PC-9 (cell line): ENCODE data around the gene PTPN14. TPM values are rescaled to one million over a fixed set of nuclear protein-coding genes. Genes with fewer than 3 reads are reported as not detected.
"Not testable (repeated sequence)": the region's sequence is repeated elsewhere in the genome, so short reads cannot be mapped to it uniquely, and the experiment has no call there.

Experiments used
- BruUV-seq: library from RNA; stranded (reverse); fragments of 400-500 nt; replicated peaks from 2 replicates; lab custom pipeline; 2021; lab: Mats Ljungman, UMichigan
- CTCF ChIA-PET: fragments of 300-600 bp; sonication (Branson Sonifier 250); formaldehyde crosslinking; loops from one replicate; lab custom pipeline; 2022; ENCODE audit warnings: antibody characterized with exemption; lab: Charles Lee
- POLR2A ChIA-PET: fragments of 300-600 bp; sonication (Branson Sonifier 250); formaldehyde crosslinking; loops from one replicate; lab custom pipeline; 2022; ENCODE audit warnings: antibody characterized with exemption; ENCODE audit not compliant: unreplicated experiment; lab: Charles Lee
- DNase-seq, 2 experiments: peaks; one replicate each; pipeline versions ENCODE4 v3.0.0 to v3.0.0-alpha.2; 2015 to 2022; ENCODE audit warnings: mixed read lengths in 1 of 2
- H2AFZ ChIP-seq: fragments of 200-600 bp; sonication (generic); 2 replicates; pipeline ENCODE4 v1.8.1; 2017; ENCODE audit warnings: antibody characterized with exemption
- H3F3A ChIP-seq: fragments of 200-600 bp; sonication (generic); 2 replicates; pipeline ENCODE4 v1.8.1; 2017; ENCODE audit warnings: antibody characterized with exemption, mild to moderate bottlenecking, low read depth; ENCODE audit not compliant: insufficient read depth
- H3K27ac ChIP-seq: fragments of 200-600 bp; sonication (generic); 2 replicates; pipeline ENCODE4 v1.6.1; 2016; ENCODE audit warnings: mixed run types
- H3K27me3 ChIP-seq: fragments of 200-600 bp; sonication (generic); 2 replicates; pipeline ENCODE4 v1.6.1; 2016; ENCODE audit warnings: low read depth, mixed run types; ENCODE audit not compliant: insufficient read depth
- H3K36me3 ChIP-seq: fragments of 200-600 bp; sonication (generic); 2 replicates; pipeline ENCODE4 v1.6.1; 2016; ENCODE audit warnings: low read depth, mixed run types
- H3K4me1 ChIP-seq: fragments of 200-600 bp; sonication (generic); replicated peaks from 2 replicates; pipeline ENCODE4 v1.6.1; 2016; ENCODE audit warnings: mixed run types; ENCODE audit not compliant: insufficient read depth
- H3K4me2 ChIP-seq: fragments of 200-600 bp; sonication (generic); 2 replicates; pipeline ENCODE4 v1.6.1; 2017; ENCODE audit warnings: mixed run types
- H3K4me3 ChIP-seq: fragments of 200-600 bp; sonication (generic); 2 replicates; pipeline ENCODE4 v1.6.1; 2016; ENCODE audit warnings: mixed run types
- H3K79me2 ChIP-seq: fragments of 200-600 bp; sonication (generic); 2 replicates; pipeline ENCODE4 v1.6.1; 2017; ENCODE audit warnings: low read depth, mixed run types
- H3K9me2 ChIP-seq: fragments of 200-600 bp; sonication (generic); 2 replicates; pipeline ENCODE4 v1.8.1; 2017; ENCODE audit warnings: mild to moderate bottlenecking; ENCODE audit not compliant: insufficient read depth
- H3K9me3 ChIP-seq: fragments of 200-600 bp; sonication (generic); 2 replicates; pipeline ENCODE4 v1.8.1; 2016; ENCODE audit warnings: low read depth; ENCODE audit not compliant: insufficient read depth
- H4K20me1 ChIP-seq: fragments of 200-600 bp; sonication (generic); 2 replicates; pipeline ENCODE4 v1.8.1; 2017; ENCODE audit not compliant: insufficient read depth
- CTCF ChIP-seq: fragments of 200-600 bp; sonication (generic); conservative IDR thresholded peaks from 2 replicates; pipeline ENCODE4 v1.6.1; 2017; ENCODE audit warnings: mixed run types, antibody characterized with exemption, mild to moderate bottlenecking, moderate library complexity
- EZH2 ChIP-seq: fragments of 200-600 bp; sonication (generic); IDR thresholded peaks from 2 replicates; pipeline ENCODE4 v1.8.0; 2017; ENCODE audit warnings: antibody characterized with exemption, low read depth
- intact Hi-C: fragments of 100-400 bp; cut with micrococcal nuclease; formaldehyde crosslinking; loops from one replicate; pipeline ENCODE4 v1.10.0; 2022; ENCODE audit not compliant: unreplicated experiment
- total RNA-seq: library from RNA; stranded (reverse); gene quantifications from 2 replicates; pipeline ENCODE4 v1.2.3, GENCODE V29; 2021

Gene PTPN14
- total RNA-seq, 1 experiment from 2014 or later, result 78.9 TPM

GRCh38 chr1:214496126-214496525, 55.3 kb downstream of the PTPN14 start:
- Histone ChIP-seq H3K4me2 (peak overlapping the region; percentile 34), H3K27ac (peak overlapping the region; percentile 45), H4K20me1 (no peaks in the 10 kb centered on the region)

GRCh38 chr1:214494706-214495105, 56.7 kb downstream of the PTPN14 start:
- peaks cover 43% of the 10 kb centered on the region for H3K4me1 ChIP-seq
- no peaks in the 10 kb centered on the region for H3K9me3 ChIP-seq
- DNase-seq, result peak; percentile 41 to 99
- no peaks in the 10 kb centered on the region for H3K36me3 ChIP-seq
- H3K27me3 ChIP-seq, result no peaks in the 10 kb centered on the region
- H2AFZ ChIP-seq, result no peak overlapping the region
- ChIA-PET CTCF (interaction anchor here (0.6 to 1.7 kb wide), 5 partner anchors 13 to 131 kb away, joined by 3 to 7 read pairs (median 3); partner anchors contain the start of gene PTPN14), POLR2A (interaction anchor here (0.7 kb wide), 1 partner anchor 21 kb away, joined by 4 read pairs; no protein-coding TSS in a partner anchor)
- no peaks in the 10 kb centered on the region for H4K20me1 ChIP-seq
- BruUV-seq, result no TSS peak
- H3K27ac ChIP-seq, result peak overlapping the region; percentile 32
- H3K4me3 ChIP-seq, result no peak overlapping the region
- peaks cover 19% of the 10 kb centered on the region for H3F3A ChIP-seq
- H3K79me2 ChIP-seq, result peaks cover 68% of the 10 kb centered on the region
- TF ChIP-seq EZH2, result no peak
- TF ChIP-seq CTCF, result no peak
- peak overlapping the region; percentile 51 for H3K4me2 ChIP-seq
- H3K9me2 ChIP-seq, result no peaks in the 10 kb centered on the region
- intact Hi-C loops, result loop anchor here (1.0 to 2.0 kb wide), 5 partner anchors 13 to 57 kb away; partner anchors contain the start of gene PTPN14

More at GRCh38 chr1:214496126-214496525, 55.3 kb downstream of the PTPN14 start:
- peaks cover 73% of the 10 kb centered on the region for H3K79me2 ChIP-seq
- H3F3A ChIP-seq, result peaks cover 19% of the 10 kb centered on the region
- ChIA-PET POLR2A (interaction anchor here (0.7 kb wide), 1 partner anchor 53 kb away, joined by 8 read pairs; no protein-coding TSS in a partner anchor), CTCF (no interaction called here)
- H3K4me3 ChIP-seq, result no peak overlapping the region
- peaks cover 43% of the 10 kb centered on the region for H3K4me1 ChIP-seq
- TF ChIP-seq EZH2 (no peak), CTCF (no peak)
- H3K36me3 ChIP-seq, result no peaks in the 10 kb centered on the region
- intact Hi-C loops, result no loop called here
- H3K27me3 ChIP-seq, result no peaks in the 10 kb centered on the region
- no TSS peak for BruUV-seq
- no peak overlapping the region for H2AFZ ChIP-seq
- DNase-seq, result peak; percentile 48 to 60
- no peaks in the 10 kb centered on the region for H3K9me2 ChIP-seq
- no peaks in the 10 kb centered on the region for H3K9me3 ChIP-seq

GRCh38 chr1:214494179-214494578, 57.2 kb downstream of the PTPN14 start:
- not testable (repeated sequence) for H3K27me3 ChIP-seq, H4K20me1 ChIP-seq, H2AFZ ChIP-seq, H3K9me2 ChIP-seq, H3K4me3 ChIP-seq, H3K36me3 ChIP-seq, BruUV-seq, H3K9me3 ChIP-seq
- intact Hi-C loops, result loop anchor here (1.0 to 2.0 kb wide), 5 partner anchors 13 to 57 kb away; partner anchors contain the start of gene PTPN14
- Histone ChIP-seq H3F3A (peaks cover 19% of the 10 kb centered on the region), H3K4me1 (peaks cover 43% of the 10 kb centered on the region), H3K4me2 (peak overlapping the region; percentile 51), H3K27ac (peak overlapping the region; percentile 32), H3K79me2 (peaks cover 64% of the 10 kb centered on the region)
- ChIA-PET CTCF (interaction anchor here (0.7 to 1.7 kb wide), 4 partner anchors 12 to 57 kb away, joined by 3 read pairs; partner anchors contain the start of gene PTPN14), POLR2A (interaction anchor here (0.5 to 0.8 kb wide), 4 partner anchors 22 to 59 kb away, joined by 4 to 7 read pairs (median 6); no protein-coding TSS in a partner anchor)
- DNase-seq, result peak in 1 of 2 experiments; percentile 48
